ENCODE results near the gene BCL2.
"Not testable (repeated sequence)": the region's sequence is repeated elsewhere in the genome, so short reads cannot be mapped to it uniquely, and the experiment has no call there.

BCL2 gene

DNA sequence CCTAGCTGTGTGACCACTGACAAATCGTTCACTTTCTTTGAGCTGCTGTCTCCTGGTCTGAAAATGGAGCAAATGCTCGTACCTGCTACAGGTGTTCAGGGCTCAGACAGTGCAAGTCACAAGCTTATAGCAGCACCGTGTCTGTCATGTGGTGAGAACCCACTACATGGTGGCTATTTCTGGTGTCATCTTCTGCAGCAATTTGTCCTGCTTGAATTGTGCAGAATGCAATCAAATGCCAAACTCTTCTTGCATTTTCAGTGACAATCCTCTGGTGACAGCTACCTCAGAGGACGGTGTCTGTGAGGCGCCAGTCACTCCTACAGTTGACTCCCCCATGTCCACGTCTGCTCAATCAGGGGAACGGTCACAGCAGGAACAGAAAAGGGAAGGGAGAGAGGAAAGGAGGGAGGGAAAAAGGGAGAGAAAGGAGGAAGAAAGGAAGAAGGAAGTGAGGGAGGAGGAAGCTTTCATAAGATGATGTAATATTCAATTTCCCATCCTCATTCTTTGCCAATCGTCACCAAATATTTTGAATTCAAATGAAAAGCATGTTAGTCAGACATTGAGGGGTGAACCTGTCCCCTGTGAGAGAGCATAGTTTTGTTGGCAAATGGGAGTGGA, 122.2 kb downstream of the BCL2 start:
- no peak for DNase-seq

DNA sequence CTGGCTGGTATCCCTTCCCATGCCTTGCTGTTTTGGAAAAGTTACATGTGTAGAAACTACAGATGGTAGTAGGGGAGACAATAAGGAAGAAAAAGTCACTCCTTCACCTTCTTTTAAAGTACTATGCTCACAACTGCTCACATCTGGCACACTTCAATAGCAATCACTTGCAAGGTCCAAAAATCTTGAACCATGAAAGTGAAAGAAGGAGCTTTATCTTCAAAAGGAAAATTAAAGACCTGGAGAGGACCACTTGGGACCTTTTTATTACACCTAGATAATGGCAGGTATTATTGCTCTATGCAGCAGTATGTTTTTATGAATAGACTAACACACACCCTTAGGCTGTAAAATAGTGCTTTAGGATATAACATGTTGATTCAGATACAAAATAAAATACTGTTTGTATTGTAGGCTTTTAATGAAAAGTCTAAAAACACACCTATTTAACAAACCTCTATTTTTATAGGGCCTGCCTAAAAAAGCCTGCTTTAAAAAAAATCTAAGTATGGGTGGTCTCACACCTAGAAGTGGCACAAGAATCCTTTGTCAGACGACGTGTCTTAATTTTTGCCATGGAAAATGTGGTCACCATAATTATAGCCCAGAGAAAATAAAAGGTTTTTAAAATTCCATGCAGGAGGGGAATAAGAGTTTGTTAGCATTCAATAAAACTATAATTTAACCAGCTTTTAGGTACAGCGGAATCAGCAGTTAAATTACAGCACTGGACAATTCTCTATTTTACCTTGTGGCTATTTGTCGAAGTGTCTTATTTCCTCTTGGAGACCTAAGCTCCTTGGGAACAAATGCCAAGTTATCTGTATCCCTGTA, 124.0 kb downstream of the BCL2 start:
- no peak for DNase-seq

- no peak for DNase-seq
These were observed 126.7 kb downstream of the BCL2 start for GRCh38 chr18:63192885-63193349.

GRCh38 chr18:63192126-63192884, 127.3 kb downstream of the BCL2 start:
- no peak for DNase-seq

- DNase-seq: no peak
These were observed 128.2 kb downstream of the BCL2 start for GRCh38 chr18:63191413-63191812.

- not testable (repeated sequence) for DNase-seq
These were observed 128.7 kb downstream of the BCL2 start for GRCh38 chr18:63190838-63191237.

DNA sequence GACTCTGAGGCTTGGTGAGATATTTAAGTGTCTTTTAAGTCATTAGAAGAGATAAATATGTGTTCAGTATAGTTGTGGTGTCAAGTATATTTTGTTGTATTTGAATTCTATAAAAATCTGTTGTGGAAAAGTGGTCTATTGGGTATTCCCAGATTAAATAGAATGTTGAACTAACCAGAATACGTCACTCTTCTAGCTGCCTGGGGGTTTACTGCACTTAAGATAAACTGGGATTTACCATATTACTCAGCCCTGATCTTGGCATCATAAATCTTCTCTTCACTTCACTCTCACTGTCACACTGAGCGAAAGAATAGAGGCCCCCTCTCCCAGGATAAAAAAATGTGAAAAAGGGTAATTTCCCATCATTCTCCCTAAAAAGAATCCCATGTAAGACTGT, 129.8 kb downstream of the BCL2 start:
- no peak for DNase-seq

GRCh38 chr18:63189041-63189440, 130.5 kb downstream of the BCL2 start:
- no peak for DNase-seq

DNA sequence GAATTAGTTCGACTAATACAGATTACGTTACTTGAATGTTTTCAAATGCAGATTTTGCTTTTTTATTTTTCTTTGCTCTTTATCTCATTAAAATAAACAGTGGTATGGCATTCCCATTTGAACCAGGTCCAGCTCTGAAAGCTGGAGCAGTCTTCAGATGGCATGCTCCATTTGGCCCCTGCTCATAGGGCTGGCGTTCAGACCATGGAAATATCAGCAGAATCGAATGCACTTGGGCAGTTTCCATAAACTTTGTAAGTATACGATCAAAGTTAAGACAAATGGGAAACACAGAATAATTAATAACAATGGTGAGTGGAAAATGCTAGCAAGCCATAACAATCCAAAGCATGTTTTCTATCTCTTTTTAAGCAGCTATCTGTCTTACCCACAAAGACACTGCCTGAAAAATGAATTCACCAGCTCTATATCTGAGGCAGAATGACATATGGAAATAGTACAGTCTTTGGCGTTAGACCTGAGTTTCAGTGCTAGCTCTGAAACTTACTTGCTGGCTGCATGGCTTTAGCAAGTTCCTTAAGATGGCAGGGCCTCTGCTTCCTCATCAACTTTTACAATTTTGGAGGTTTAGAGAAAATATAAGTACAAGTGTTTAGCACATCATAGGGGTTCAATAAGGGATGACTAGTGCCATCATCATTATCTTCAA, 131.6 kb downstream of the BCL2 start:
- DNase-seq: no peak

GRCh38 chr18:63187223-63187574, 132.4 kb downstream of the BCL2 start:
- DNase-seq: no peak

- DNase-seq: no peak
These were observed 132.9 kb downstream of the BCL2 start for GRCh38 chr18:63186520-63187222.

- peak; percentile 59 for DNase-seq
These were observed 133.6 kb downstream of the BCL2 start for GRCh38 chr18:63185984-63186383.

GRCh38 chr18:63183952-63184770, 135.4 kb downstream of the BCL2 start:
- no peak for DNase-seq

- DNase-seq: no peak
These were observed 136.2 kb downstream of the BCL2 start for GRCh38 chr18:63183378-63183777.

- no peak for DNase-seq
These were observed 136.7 kb downstream of the BCL2 start for GRCh38 chr18:63182861-63183260.

GRCh38 chr18:63182310-63182772, 137.2 kb downstream of the BCL2 start:
- DNase-seq: no peak

DNA sequence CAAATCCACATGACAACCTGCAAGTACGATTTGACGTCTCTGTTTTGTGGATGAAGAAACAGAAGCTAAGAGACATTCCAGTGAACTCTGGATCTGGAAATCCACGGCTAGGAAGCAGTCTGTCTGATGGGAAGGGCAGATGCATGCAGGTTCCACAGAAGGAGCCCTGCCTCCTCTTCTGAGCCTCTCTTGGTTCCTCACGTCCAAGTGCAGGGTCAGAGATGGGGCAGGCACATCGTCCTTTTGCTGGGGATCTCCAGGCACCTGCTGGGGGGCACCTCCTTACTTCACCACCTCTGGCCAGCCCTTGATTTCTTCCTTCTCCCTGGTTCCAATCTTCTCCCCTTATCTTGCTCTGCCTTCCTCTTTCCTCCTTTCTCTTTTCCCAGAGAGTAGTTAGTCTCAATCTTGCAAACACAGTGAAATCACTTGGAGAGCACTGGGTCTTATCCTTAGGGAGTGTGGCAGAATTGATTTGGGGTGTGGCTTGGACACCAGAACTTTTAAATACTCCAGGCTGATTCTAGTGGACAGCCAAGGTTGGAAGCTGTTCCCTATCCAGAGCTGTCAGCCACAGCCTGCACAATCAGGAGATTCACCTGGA, 137.8 kb downstream of the BCL2 start:
- no peak for DNase-seq

GRCh38 chr18:63180971-63181376, 138.6 kb downstream of the BCL2 start:
- no peak for DNase-seq

DNA sequence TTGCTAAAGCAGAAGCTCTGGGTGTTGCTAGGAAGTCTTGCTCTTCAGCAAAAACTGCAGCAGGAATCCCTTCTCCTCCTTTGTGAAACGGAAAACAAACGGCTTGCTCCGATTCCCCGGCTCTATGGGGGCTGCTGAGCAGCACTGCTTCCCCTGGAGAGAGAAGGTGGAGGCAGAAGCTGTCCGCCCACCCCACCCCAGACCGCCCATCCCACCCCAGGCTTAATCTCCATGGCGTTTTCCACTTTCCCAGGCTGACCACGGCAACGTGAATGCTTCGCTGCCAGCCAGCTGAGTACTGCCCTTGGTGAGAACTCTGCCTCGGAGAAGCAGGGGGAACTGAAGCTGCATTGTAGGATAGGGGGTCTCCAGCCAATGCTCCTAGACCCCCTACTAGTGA, 139.2 kb downstream of the BCL2 start:
- no peak for DNase-seq

DNA sequence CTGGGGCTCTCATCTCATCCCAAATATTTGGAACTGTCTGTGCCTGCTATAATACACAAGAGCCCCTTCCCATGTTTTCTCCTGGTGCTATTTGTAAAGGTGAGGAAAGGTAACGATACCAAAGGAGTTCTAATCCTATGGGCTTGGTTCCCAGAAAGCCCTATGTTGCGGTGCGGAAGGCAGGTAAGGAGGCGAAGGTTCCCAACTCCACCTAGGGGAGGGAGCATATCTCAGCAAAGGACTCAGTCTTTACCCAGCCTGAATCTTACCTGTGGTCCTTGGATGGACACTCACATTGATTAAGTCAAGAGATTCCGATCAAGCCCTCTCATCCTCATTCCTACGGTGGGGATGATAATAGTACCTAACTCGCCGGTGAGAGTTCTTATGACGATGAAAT, 140.1 kb downstream of the BCL2 start:
- DNase-seq: no peak

- DNase-seq: no peak
These were observed 140.6 kb downstream of the BCL2 start for GRCh38 chr18:63178971-63179370.

All from NCI-H345 (cell line).